IMR-90 (cell line): ENCODE data around the gene FNDC10.

Experiments
- MAZ ChIP-seq: IDR thresholded peaks from 2 replicates; pipeline ENCODE4 v1.6.1; 2012; ENCODE audit warnings: low read depth, mild to moderate bottlenecking, low read length, improper control_type of control experiment, moderate library complexity, borderline replicate concordance
- TF ChIP-seq, protein P1 (sequence below): conservative IDR thresholded peaks from 2 replicates; pipeline ENCODE4 v1.5.1; 2012; ENCODE audit warnings: mild to moderate bottlenecking, low read depth, low read length, improper control_type of control experiment

DNA sequence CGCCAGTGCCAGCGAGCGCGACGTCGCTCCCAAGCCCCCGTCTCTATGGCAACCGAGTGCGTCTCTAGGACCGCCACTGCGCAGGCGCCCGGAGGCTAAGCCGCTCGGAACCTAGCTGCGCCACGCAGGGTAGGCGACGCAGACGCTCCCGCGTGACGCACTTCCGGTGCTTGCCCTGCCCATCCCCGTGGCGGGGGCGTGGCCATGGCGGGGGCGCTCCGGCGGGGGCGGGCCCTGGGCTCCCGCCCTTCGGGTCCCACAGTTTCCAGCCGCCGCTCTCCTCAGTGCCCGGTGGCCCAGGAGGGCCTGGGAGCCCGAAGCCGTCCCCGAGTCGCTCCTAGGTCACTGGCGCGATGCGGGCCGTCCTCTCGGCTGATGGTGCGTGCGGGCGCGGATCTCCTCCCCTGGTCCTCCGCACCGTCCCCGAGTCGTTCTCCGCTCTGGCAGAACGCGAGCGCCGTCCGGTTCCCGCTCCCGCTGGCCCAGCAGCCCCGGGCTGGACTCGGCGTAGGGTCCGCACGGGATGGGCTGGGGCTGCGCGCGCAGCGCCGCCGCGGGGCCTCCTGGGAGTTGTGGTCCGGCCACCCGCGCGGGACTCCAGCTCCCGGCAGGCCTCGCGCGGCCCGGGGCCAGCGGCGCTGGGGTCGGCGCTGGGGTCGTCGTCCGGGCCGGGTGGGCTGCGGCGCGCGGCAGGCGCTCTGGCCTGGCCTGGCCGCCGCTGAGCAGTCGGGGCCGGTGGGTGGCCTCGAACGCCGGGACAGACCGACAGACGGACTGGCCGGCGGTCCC is 15.5 kb upstream of the FNDC10 start, which contains the start of gene MIB2:
- peak; percentile 81; the same call in 1 of the 2 replicates for TF ChIP-seq MAZ
- TF ChIP-seq, protein P1, sequence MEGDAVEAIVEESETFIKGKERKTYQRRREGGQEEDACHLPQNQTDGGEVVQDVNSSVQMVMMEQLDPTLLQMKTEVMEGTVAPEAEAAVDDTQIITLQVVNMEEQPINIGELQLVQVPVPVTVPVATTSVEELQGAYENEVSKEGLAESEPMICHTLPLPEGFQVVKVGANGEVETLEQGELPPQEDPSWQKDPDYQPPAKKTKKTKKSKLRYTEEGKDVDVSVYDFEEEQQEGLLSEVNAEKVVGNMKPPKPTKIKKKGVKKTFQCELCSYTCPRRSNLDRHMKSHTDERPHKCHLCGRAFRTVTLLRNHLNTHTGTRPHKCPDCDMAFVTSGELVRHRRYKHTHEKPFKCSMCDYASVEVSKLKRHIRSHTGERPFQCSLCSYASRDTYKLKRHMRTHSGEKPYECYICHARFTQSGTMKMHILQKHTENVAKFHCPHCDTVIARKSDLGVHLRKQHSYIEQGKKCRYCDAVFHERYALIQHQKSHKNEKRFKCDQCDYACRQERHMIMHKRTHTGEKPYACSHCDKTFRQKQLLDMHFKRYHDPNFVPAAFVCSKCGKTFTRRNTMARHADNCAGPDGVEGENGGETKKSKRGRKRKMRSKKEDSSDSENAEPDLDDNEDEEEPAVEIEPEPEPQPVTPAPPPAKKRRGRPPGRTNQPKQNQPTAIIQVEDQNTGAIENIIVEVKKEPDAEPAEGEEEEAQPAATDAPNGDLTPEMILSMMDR, result no peak
